HL-60 (cell line): ENCODE results near the gene PRKAR2B.

Source experiments
- DNase-seq, 2 experiments: peaks; one replicate each; pipeline ENCODE4 v3.0.0-alpha.2; 2010 to 2020; ENCODE audit warnings: low read depth in 1 of 2, low spot score in 1 of 2
- H3K27ac ChIP-seq: fragments of 250-450 bp; sonication (Bioruptor Pico); replicated peaks from 2 replicates; pipeline ENCODE4 v1.5.1; 2020; ENCODE audit warnings: mild to moderate bottlenecking, moderate library complexity
- H3K27me3 ChIP-seq: fragments of 250-450 bp; sonication (Bioruptor Pico); 2 replicates; pipeline ENCODE4 v1.5.1; 2021; ENCODE audit warnings: mild to moderate bottlenecking, moderate library complexity; ENCODE audit not compliant: insufficient read depth, poor library complexity, severe bottlenecking
- H3K4me3 ChIP-seq: replicated peaks from 2 replicates; pipeline ENCODE4 v1.5.1; 2011; ENCODE audit warnings: mild to moderate bottlenecking, control low read depth, low read length; ENCODE audit not compliant: insufficient read depth
- GABPA ChIP-seq: IDR thresholded peaks from 2 replicates; pipeline ENCODE4 v1.6.1; 2012; ENCODE audit warnings: low read depth
- POLR2AphosphoS5 ChIP-seq: IDR thresholded peaks from 2 replicates; pipeline ENCODE4 v1.6.1; 2012; ENCODE audit warnings: low read depth
- SPI1 ChIP-seq: IDR thresholded peaks from 2 replicates; pipeline ENCODE4 v1.6.1; 2012; ENCODE audit warnings: low read depth, mild to moderate bottlenecking, borderline replicate concordance
- TF ChIP-seq, protein P1 (sequence below): IDR thresholded peaks from 2 replicates; pipeline ENCODE4 v1.6.1; 2012; ENCODE audit warnings: low read depth; ENCODE audit not compliant: insufficient replicate concordance
- TF ChIP-seq, protein P2 (sequence below): IDR thresholded peaks from one replicate; pipeline ENCODE4 v1.5.1; 2011; ENCODE audit warnings: low read length, control low read depth, inconsistent platforms; ENCODE audit not compliant: insufficient read depth

PRKAR2B gene

DNA sequence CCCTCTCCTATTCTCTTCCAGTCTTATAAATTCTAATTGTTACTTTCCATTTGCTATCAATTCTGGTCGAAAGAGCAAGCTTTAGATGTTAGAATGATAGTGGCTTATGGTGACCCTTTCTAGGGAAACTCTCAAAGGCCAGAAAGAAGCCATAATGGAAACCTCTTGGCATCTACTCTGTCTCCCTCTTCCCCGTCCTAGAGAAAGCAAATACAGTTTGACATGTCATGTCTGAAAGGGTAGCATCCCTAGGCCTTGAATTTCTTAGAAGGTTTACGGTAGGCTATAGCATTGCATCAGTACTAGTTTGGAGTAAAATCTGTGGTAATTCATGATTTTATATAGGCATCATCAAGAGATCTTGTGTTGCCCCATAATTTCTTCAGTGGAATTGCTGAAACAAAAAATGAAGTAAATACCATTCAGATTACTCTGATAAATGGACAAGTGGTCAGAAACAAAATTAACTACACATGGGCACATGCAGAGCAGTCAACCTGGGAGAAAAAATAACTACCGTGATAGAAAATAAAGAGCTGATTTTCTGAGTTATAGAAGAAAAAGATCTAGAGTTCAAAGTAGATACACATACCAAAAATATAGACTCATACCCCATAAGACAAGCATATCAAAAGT lies 4.4 kb downstream of the PRKAR2B start:
- Histone ChIP-seq H3K4me3 (no peak overlapping the region), H3K27ac (no peak overlapping the region), H3K27me3 (peaks cover 22% of the 10 kb centered on the region)
- no peak for DNase-seq
- TF ChIP-seq GABPA (no peak), SPI1 (no peak), POLR2AphosphoS5 (no peak)
- TF ChIP-seq, protein P1, sequence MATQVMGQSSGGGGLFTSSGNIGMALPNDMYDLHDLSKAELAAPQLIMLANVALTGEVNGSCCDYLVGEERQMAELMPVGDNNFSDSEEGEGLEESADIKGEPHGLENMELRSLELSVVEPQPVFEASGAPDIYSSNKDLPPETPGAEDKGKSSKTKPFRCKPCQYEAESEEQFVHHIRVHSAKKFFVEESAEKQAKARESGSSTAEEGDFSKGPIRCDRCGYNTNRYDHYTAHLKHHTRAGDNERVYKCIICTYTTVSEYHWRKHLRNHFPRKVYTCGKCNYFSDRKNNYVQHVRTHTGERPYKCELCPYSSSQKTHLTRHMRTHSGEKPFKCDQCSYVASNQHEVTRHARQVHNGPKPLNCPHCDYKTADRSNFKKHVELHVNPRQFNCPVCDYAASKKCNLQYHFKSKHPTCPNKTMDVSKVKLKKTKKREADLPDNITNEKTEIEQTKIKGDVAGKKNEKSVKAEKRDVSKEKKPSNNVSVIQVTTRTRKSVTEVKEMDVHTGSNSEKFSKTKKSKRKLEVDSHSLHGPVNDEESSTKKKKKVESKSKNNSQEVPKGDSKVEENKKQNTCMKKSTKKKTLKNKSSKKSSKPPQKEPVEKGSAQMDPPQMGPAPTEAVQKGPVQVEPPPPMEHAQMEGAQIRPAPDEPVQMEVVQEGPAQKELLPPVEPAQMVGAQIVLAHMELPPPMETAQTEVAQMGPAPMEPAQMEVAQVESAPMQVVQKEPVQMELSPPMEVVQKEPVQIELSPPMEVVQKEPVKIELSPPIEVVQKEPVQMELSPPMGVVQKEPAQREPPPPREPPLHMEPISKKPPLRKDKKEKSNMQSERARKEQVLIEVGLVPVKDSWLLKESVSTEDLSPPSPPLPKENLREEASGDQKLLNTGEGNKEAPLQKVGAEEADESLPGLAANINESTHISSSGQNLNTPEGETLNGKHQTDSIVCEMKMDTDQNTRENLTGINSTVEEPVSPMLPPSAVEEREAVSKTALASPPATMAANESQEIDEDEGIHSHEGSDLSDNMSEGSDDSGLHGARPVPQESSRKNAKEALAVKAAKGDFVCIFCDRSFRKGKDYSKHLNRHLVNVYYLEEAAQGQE: no peak
- TF ChIP-seq, protein P2, sequence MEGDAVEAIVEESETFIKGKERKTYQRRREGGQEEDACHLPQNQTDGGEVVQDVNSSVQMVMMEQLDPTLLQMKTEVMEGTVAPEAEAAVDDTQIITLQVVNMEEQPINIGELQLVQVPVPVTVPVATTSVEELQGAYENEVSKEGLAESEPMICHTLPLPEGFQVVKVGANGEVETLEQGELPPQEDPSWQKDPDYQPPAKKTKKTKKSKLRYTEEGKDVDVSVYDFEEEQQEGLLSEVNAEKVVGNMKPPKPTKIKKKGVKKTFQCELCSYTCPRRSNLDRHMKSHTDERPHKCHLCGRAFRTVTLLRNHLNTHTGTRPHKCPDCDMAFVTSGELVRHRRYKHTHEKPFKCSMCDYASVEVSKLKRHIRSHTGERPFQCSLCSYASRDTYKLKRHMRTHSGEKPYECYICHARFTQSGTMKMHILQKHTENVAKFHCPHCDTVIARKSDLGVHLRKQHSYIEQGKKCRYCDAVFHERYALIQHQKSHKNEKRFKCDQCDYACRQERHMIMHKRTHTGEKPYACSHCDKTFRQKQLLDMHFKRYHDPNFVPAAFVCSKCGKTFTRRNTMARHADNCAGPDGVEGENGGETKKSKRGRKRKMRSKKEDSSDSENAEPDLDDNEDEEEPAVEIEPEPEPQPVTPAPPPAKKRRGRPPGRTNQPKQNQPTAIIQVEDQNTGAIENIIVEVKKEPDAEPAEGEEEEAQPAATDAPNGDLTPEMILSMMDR: no peak

DNA sequence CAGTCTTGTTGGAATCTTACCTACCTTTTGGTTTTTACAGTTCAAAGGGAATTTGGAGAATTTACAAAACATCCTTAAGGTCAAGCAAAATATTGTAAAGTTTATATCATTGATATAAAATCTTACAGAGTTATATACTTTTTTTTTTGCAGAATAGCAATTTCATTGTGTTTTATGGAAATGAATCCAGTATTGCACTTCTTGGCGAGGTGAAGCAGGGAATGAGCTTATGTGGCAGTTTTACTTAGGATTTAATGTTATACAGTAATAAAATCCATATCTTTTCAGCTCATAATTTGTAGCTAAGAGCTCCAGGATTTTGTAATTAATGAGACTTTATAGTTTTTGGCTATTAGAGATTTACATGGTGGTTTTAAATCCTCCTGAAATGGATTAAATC lies 5.0 kb downstream of the PRKAR2B start:
- TF ChIP-seq, protein P2: no peak
- TF ChIP-seq SPI1 (no peak), GABPA (no peak), POLR2AphosphoS5 (no peak)
- TF ChIP-seq, protein P1: no peak
- no peak for DNase-seq
- peaks cover 20% of the 10 kb centered on the region for H3K27me3 ChIP-seq
- no peak overlapping the region for H3K27ac ChIP-seq
- H3K4me3 ChIP-seq: no peak overlapping the region

DNA sequence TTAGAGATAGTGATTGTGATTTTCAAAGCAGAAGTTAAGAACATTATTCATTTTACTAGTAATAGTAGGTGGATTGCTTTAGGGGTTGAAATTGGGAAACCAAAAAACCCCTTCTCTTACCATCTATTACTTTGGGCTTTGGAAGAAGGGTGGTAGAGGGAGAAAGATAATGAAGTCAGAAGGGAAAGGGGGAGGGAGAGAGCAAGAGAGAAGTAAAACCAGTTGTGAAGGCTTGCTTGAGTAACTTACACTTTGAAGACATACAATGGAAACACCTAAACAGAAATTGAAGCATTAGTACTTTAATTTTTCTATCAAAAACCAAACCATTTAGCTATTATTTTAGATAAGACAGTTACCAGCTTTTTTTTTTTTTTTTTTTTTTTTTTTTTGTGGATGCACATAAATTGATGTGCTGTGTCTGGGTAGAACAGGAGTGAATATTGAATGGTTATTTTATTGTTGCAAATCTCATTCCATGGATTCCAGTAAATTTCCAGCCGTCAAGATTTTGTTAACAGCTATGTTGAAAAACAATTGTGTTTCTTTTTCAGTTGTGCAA lies 5.5 kb downstream of the PRKAR2B start:
- Histone ChIP-seq H3K27ac (no peak overlapping the region), H3K27me3 (peaks cover 20% of the 10 kb centered on the region), H3K4me3 (no peak overlapping the region)
- DNase-seq: no peak
- no peak for TF ChIP-seq SPI1
- no peak for TF ChIP-seq POLR2AphosphoS5
- TF ChIP-seq, protein P1: no peak
- TF ChIP-seq GABPA: no peak
- TF ChIP-seq, protein P2: no peak
